ENCODE results near the gene TMEM69. TPM values are rescaled to one million over a fixed set of nuclear protein-coding genes. Genes with fewer than 3 reads are reported as not detected.
A peak's percentile ranks its signal among the peaks of the same experiment; 100 is the strongest.

TMEM69 gene, protein sequence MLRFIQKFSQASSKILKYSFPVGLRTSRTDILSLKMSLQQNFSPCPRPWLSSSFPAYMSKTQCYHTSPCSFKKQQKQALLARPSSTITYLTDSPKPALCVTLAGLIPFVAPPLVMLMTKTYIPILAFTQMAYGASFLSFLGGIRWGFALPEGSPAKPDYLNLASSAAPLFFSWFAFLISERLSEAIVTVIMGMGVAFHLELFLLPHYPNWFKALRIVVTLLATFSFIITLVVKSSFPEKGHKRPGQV
- total RNA-seq (2012; rRNA removed), result 14.2 and 19.9 TPM in 2 replicates
- 31.8 and 33.6 TPM in 2 replicates for polyA plus RNA-seq (2012; rRNA removed)
- 15.4 and 24.5 TPM in 2 replicates for polyA plus RNA-seq (2012; cell fraction: cytosol; rRNA removed)
- polyA plus RNA-seq (2012; cell fraction: nucleus; rRNA removed; ENCODE audit: low replicate concordance), result 3.3 and 15.9 TPM in 2 replicates
- percentile 62 among the genes with signal in this experiment for Bru-seq, nascent RNA
- BruChase-seq, experiment 1, labeled RNA remaining after a 6-hour chase, result percentile 84 among the genes with signal in this experiment
- percentile 67 among the genes with signal in this experiment for BruChase-seq, experiment 2, labeled RNA remaining after a 2-hour chase
- long read RNA-seq, transcript TMEM69-201 (3 exons, 2,439 nt), result major isoform, 13 of 16 reads
- long read RNA-seq, partial matches to known transcripts, result 0 of 16 reads
- long read RNA-seq, other reads (novel, unspliced or antisense), result 1 of 16 reads

DNA sequence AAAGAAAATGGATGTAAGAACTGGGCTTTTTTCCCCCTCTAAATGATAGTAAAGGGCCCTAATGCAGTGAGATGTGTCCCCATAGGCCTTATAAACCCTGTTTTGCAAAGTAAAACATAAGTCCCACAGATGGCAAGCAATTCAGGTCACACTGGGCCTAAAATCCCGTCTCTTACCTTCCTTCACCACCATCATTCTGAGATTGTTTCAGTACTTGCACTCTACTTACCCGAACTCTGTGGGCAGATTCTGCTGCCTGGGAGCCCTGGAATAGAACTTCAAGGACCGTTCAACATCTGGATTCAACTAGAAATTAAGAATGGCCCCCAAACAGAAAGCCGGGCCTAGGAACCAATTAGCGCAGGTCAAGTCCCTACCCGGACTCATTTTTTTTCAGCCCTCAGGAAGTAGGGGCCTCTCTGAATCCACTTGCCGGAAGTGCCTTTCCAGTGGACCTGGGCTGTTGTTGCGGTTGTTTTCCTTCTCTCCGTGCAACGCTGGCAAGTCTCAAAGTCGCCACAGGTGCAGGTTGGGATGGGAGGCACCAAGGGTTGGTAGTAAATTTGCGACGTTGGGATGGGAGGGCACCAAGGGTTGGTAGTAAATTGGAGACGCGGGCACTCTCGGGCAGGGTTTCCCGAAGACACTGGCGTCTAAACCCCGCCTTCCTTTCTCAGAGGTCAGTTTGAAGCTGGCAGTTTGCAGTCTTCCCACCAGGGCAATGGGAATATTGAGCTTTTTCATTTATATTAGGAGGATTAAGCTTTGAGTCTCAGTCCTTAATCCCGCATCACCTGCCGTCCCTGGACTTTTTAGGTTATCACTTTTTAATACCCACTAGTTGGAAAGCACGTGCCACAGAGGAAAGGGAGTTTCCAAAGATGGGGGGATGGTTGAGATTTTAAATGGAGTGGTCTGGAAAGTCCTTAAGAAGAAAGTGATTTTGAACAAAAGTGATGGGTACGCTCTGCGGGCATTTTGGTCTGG is at the start of gene TMEM69:
TMEM69 (plus strand) TSS at position 428 of the 987 bp plus-strand sequence. CDS start 2,888 bp downstream, outside the sequence.
- CTCF ChIA-PET, result interaction anchor here (0.6 kb wide), 1 partner anchor 243 kb away, joined by 3 read pairs; no protein-coding TSS in a partner anchor
- 1% methylated on average over 11 of the region's 24 CpGs; no CpG with 5 or more reads in 1 of the 2 experiments for WGBS, 2 experiments (ENCODE audit: extremely low coverage in 2 of 2, insufficient read length in 1 of 2)
- TF ChIP-seq SMC3 (IDR thresholded peaks at IDR 0.05; ENCODE audit: low read depth, low read length) (no peak), RAD21 (IDR thresholded peaks at IDR 0.05; ENCODE audit: low read length) (peak; percentile 17), POLR2A (IDR thresholded peaks at IDR 0.05; ENCODE audit: low read depth, low read length) (peak; percentile 47), NFE2L2 (IDR thresholded peaks at IDR 0.05; ENCODE audit: low read depth, low read length) (no peak), BHLHE40 (IDR thresholded peaks at IDR 0.05; ENCODE audit: low read depth, low read length) (peak; percentile 86), CEBPB (IDR thresholded peaks at IDR 0.05; ENCODE audit: low read depth, low read length) (no peak), MXI1 (IDR thresholded peaks at IDR 0.05; ENCODE audit: borderline replicate concordance, low read depth, low read length) (0 out of 2 replicates have a peak, but pooled peaks have one; percentile 33)
- TF ChIP-seq, protein P1, sequence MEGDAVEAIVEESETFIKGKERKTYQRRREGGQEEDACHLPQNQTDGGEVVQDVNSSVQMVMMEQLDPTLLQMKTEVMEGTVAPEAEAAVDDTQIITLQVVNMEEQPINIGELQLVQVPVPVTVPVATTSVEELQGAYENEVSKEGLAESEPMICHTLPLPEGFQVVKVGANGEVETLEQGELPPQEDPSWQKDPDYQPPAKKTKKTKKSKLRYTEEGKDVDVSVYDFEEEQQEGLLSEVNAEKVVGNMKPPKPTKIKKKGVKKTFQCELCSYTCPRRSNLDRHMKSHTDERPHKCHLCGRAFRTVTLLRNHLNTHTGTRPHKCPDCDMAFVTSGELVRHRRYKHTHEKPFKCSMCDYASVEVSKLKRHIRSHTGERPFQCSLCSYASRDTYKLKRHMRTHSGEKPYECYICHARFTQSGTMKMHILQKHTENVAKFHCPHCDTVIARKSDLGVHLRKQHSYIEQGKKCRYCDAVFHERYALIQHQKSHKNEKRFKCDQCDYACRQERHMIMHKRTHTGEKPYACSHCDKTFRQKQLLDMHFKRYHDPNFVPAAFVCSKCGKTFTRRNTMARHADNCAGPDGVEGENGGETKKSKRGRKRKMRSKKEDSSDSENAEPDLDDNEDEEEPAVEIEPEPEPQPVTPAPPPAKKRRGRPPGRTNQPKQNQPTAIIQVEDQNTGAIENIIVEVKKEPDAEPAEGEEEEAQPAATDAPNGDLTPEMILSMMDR (conservative IDR thresholded peaks at IDR 0.05; ENCODE audit: low read depth, low read length), result peak; percentile 6; the same call in 1 of the 2 replicates
- TF ChIP-seq, protein P2, sequence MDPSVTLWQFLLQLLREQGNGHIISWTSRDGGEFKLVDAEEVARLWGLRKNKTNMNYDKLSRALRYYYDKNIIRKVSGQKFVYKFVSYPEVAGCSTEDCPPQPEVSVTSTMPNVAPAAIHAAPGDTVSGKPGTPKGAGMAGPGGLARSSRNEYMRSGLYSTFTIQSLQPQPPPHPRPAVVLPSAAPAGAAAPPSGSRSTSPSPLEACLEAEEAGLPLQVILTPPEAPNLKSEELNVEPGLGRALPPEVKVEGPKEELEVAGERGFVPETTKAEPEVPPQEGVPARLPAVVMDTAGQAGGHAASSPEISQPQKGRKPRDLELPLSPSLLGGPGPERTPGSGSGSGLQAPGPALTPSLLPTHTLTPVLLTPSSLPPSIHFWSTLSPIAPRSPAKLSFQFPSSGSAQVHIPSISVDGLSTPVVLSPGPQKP (IDR thresholded peaks at IDR 0.05; ENCODE audit: borderline replicate concordance, low read depth, low read length), result no peak

More for the DNA sequence above, at the start of gene TMEM69:
- peak within 1 kb of the TSS; percentile 80 for H4K91ac ChIP-seq (ENCODE audit: insufficient read depth, low read depth, low read length)
- peak within 1 kb of the TSS; percentile 95 for H3K4ac ChIP-seq (ENCODE audit: low read depth, low read length)
- DNase-seq (peak; percentile 91), ATAC-seq (ENCODE audit: low read depth) (peak; percentile 15; the same call in 1 of the 2 replicates)
- H2AFZ ChIP-seq (replicated peaks; ENCODE audit: low read length, poor library complexity), result peak within 1 kb of the TSS; percentile 98
- peaks cover 0 to 45% of the 10 kb centered on the region in 2 experiments; a peak in 3 of 4 replicates for H3K79me1 ChIP-seq (ENCODE audit: low read depth in 1 of 2, low read length in 2 of 2)
- POLR2A ChIA-PET (ENCODE audit: unreplicated experiment), result interaction anchor here (1.1 kb wide), 1 partner anchor 166 kb away, joined by 10 read pairs; the partner anchor contains the start of gene PRDX1
- peak within 1 kb of the TSS; percentile 63 for H3K4me3 ChIP-seq (ENCODE audit: insufficient read depth, low read depth, low read length)
- dilution Hi-C loops (cut with HindIII; ENCODE audit: low sequenced_read_pairs, unreplicated experiment), result no loop called here
- intact Hi-C loops (cut with micrococcal nuclease), result loop anchor here (2.0 to 10.0 kb wide), 5 partner anchors 101 to 193 kb away; partner anchors contain the start of gene MAST2
- H3K18ac ChIP-seq (ENCODE audit: low read depth, low read length), result peak within 1 kb of the TSS; percentile 67; the same call in 1 of the 2 replicates
- peak within 1 kb of the TSS; percentile 35; the same call in 1 of the 2 replicates for H2BK20ac ChIP-seq (ENCODE audit: low read depth, low read length)
- BruUV-seq (replicated peaks), result no TSS peak
- H4K8ac ChIP-seq (ENCODE audit: low read depth in 2 of 2, low read length in 2 of 2), result peak within 1 kb of the TSS; percentile 93 to 98
- peak within 1 kb of the TSS; percentile 86 for H3K23ac ChIP-seq (ENCODE audit: low read depth, low read length)
- in situ Hi-C loops (cut with MboI; ENCODE audit: low sequenced_read_pairs), result no loop called here
- H3K9me1 ChIP-seq (ENCODE audit: insufficient read depth, low read length), result 0 out of 2 replicates have a peak, but pooled peaks cover 3% of the 10 kb centered on the region
- H3K27ac ChIP-seq (ENCODE audit: insufficient read depth, low read length), result peak within 1 kb of the TSS; percentile 89
- H3K4me1 ChIP-seq (ENCODE audit: control insufficient read depth, insufficient read depth, low read length), result no peaks in the 10 kb centered on the region
- peaks cover 11% of the 10 kb centered on the region; the same call in 1 of the 2 replicates for H4K20me1 ChIP-seq (ENCODE audit: insufficient read depth, low read length)
- H2BK5ac ChIP-seq (ENCODE audit: low read depth, low read length, poor library complexity, severe bottlenecking), result peak within 1 kb of the TSS; percentile 85
- H3K4me2 ChIP-seq (ENCODE audit: low read depth, low read length), result peak within 1 kb of the TSS; percentile 81
- H2BK15ac ChIP-seq (ENCODE audit: low read depth, low read length), result peak within 1 kb of the TSS; percentile 53; the same call in 2 of the 3 replicates
- H3K9ac ChIP-seq (ENCODE audit: low read depth, low read length), result peak within 1 kb of the TSS; percentile 92
- peak within 1 kb of the TSS; percentile 97 for H3K14ac ChIP-seq (replicated peaks; ENCODE audit: low read depth, low read length)
- peak within 1 kb of the TSS; percentile 67 for H2AK9ac ChIP-seq (replicated peaks; ENCODE audit: low read depth, low read length, poor library complexity)
- H3K9me3 ChIP-seq (ENCODE audit: control insufficient read depth, insufficient read depth, low read length), result no peaks in the 10 kb centered on the region
- H3K36me3 ChIP-seq (ENCODE audit: control insufficient read depth, insufficient read depth, low read length), result no peaks in the 10 kb centered on the region; the same call in 1 of the 2 replicates
- H2AK5ac ChIP-seq (ENCODE audit: low read depth, low read length), result peak within 1 kb of the TSS; percentile 66
- H4K5ac ChIP-seq (ENCODE audit: low read depth, low read length), result peak within 1 kb of the TSS; percentile 89
- H3K56ac ChIP-seq (ENCODE audit: extremely low read depth, insufficient read depth, low read length), result peak within 1 kb of the TSS; percentile 87
- H3K27me3 ChIP-seq (ENCODE audit: control insufficient read depth, insufficient read depth, low read length), result no peaks in the 10 kb centered on the region
- peak within 1 kb of the TSS; percentile 82 for H2BK120ac ChIP-seq (ENCODE audit: low read depth, low read length)
